OCI-LY7 (cell line): ENCODE measurements around the gene GNAT2.

Experiments used
- CTCF ChIP-seq: fragments of 200-600 bp; sonication (generic); conservative IDR thresholded peaks from 2 replicates; pipeline ENCODE4 v1.5.1; 2014; ENCODE audit warnings: mild to moderate bottlenecking, antibody characterized with exemption, low read length, moderate library complexity, mixed read lengths
- EZH2phosphoT487 ChIP-seq: fragments of 200-600 bp; sonication (generic); IDR thresholded peaks from 2 replicates; pipeline ENCODE4 v1.6.1; 2018; ENCODE audit warnings: low read depth, borderline replicate concordance, mild to moderate bottlenecking, mixed run types, antibody characterized with exemption, low read length, moderate library complexity, mixed read lengths

- TF ChIP-seq CTCF = no peak
- TF ChIP-seq EZH2phosphoT487 = no peak
Measured at GRCh38 chr1:109659145-109659544, 39.7 kb upstream of the GNAT2 start.
